Stimulated activated CD8-positive, alpha-beta memory T cell treated with anti-CD3 and anti-CD28 coated beads, Interleukin-15, amount 100 ng/mL, for 48 hours (primary cell): ENCODE data around the gene PLEK2.
"Not testable (repeated sequence)": the region's sequence is repeated elsewhere in the genome, so short reads cannot be mapped to it uniquely, and the experiment has no call there.

Experiments used
- DNase-seq, 2 donors: peaks; one replicate each; pipeline ENCODE4 v3.0.0-alpha.2; 2020; ENCODE audit warnings: low read depth in 2 of 2

Gene PLEK2

DNA sequence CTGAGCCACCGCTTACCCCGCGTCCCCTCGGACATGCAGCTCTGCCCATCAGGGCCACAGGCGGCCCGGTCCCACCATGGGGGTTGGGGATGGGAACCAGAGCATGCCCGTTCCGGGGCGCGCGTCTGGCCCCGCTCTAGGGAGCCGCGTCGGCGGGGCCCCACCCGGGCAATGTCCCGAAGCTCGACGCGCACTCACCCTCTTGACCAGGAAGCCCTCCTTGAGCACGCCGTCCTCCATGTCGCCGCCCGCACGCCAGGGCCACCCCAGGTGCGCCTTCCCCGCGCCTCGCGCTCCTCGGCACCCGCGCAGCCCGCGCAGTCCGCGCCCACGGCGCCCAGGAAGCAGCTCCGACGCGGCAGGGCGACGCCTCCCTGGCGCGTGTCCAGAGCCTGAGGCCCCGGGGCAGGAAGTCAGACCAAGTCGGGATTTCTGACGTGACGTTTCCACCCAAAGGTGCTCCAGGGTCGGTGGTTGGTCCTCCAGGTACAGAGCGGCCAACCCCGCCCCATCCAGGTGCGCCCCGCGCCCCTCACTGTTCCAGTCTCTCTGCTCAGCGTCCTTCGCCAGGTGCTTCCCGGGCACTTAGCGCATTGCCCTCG is at the start of gene PLEK2:
PLEK2 (minus strand) TSS at position 346 of the 602 bp plus-strand sequence; CDS start at position 240, 106 bp downstream.
- peak; percentile 5 for DNase-seq

DNA sequence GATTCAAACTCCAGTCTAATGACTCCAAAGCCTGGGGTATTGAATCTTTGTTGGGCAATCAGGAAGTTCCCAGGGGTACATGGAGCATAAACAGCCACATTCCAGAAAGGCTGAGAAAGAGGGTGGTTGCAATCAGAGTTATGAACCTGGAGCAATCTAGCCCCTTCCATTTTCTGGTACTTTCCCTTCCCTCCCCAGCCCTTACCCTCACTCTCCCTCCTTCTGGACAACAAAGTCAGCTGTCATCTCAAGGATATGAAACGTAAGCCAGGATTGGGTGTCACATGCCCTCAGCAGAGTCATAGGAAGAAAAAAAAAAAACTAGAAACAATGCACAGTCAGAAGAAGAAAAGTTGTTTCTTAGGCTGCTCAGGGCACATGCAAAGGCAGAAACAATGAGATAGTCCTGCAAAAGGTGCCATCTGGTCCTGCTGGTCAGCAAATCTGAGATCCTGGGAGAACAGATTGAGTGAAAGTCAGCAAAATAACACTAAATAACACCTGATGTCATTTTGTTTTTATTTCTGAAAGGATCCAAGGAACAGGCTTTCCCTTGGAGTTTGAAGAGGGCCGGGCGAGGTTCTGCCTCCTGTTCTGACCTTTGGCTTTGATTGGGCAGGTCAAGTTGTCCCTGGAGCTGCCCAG is 49.5 kb upstream of the PLEK2 start:
- no peak for DNase-seq

DNA sequence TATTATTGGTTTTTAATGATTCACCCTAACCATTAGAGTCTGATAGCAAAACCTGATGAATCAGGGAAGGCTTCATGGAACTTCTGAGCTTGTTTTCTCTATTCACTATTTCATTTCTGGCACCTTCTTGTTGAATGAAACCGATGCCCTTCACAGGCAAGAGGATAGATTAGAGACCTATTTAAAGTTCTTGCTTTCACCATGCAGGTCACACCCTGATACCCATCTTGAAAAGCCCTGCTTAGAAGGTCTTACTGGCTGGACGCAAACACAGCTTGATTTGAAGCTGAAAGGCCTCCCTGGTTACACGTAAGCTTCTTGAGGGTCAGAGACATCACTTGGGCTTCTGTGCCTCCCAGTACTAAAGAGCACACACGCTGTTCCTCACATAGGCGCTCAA is 47.4 kb upstream of the PLEK2 start:
- no peak for DNase-seq

GRCh38 chr14:67457782-67458181 is 45.8 kb upstream of the PLEK2 start:
- DNase-seq, result no peak

GRCh38 chr14:67456732-67457131 is 44.8 kb upstream of the PLEK2 start:
- no peak for DNase-seq

DNA sequence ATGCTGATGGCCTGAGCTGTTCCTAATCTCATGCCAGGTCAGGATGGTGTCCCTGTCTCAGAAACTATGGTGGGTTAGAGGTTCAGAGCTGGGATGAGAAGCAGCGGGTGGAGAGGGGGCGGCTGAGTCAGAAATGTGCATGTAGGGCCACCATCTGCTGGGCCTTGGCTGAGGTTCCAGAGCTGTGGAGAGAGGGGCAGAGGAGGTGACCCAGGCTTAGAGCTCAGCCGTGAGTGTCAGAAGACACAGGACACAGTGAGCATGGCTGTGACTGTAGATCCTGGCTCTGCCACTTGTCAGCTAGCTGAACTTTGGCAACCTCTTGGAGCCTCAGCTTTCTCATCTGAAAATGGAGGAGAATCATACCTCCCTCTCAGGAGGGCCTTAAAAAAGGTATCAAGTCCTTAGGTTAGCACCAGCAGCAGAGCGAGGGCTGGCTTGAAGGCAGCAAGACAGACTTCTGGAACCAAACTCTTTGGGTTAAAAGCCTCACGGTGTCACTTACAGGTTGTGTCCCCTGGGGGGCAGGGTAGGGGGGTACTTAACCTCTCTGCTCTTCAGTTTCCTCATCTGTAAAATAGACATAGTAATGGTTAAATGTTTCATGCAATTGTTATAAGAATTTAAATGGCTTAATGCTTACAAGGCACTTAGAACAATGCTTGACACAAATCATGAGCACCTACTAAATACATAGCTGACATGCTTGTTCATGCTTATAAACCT is 41.8 kb upstream of the PLEK2 start:
- DNase-seq, result no peak

GRCh38 chr14:67451667-67452066 is 39.7 kb upstream of the PLEK2 start:
- not testable (repeated sequence) for DNase-seq

- DNase-seq, result no peak
Measured at GRCh38 chr14:67449096-67449495, 37.1 kb upstream of the PLEK2 start.

- no peak for DNase-seq
Measured at GRCh38 chr14:67447033-67447381, 35.0 kb upstream of the PLEK2 start.

DNA sequence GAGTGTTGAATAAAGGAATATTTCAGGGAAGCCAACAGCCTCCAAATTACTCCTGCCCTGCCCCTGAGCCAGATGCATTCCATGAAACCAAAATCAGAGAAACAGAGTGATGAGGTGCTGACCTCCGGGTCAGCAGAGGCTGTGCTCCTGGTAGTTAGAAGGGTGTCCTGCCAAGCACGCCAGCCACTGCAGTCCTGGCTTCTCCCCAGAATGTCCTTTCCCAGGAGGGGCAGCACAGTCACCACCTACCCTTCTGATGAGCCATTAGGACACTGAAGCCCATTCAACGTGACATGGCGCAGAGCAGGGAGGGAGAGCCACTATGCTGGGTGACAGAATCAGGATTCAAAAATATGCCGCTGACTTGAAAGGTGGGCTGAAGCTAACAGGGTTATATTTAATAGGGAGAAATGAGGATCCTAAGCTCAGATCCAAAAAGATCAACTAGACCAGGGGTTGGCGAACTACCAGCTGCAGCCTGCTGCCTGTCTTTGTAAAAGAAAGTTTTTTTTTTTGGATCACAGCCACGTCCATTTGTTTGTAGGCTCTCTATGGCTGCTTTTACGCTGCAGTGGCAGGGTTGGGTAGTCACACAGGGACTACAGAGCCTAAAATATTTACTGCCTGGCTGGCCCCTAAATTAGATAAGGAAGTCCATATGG is 34.5 kb upstream of the PLEK2 start:
- DNase-seq, result no peak

DNA sequence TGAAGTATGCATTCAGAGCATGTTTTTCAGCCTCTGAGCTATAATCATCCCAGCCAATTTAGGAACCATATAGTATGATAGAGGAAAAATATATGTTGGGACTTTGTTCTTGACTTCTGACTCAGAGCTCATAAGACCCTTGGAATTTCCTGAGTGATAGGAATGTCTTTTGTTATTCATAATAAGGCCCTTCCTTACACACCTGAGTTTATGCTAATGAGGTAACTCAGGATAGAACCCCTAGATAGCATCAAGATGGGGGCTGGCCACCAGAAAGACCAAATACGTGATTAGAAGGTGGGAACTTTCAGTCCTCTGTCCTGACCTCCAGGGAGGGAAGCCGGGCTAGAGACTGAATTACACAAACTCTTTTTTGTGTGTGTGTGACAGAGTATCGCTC is 32.4 kb upstream of the PLEK2 start:
- no peak for DNase-seq

DNA sequence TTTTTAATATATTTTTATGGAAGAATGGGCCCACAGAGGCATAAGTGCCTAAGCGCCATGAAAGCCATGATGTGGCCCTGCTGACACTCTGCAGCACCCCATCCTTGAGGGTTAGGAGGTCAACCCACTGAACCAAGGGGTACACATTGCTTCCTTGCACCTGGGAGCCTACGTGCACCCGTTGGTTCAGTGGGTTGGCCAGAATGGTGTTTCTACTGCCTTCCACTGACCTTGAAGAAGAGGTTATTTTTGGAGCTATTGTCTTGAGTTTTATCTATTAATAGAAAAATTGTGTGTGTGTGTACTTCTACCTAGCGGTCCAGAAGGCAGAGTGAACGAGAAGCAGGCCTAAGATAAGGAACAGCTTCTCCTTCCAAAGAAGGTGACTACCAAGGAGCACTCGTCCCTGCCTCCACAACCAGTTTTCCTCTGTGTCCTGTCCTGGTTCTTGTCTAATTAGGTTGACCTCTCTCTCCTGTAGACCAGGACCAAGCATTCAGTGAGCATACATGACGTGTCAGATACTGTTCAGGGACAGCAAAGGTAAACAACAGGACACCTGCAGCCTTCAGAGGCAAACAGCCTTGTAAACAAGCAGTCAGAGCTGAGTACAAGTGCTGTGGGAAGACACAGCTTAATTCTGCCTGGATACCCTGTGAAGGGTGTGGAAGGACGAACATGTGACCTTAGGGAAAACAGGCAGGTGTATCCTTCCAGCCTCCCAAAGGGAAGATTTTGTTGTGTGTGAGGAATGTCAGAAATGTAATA is 30.4 kb upstream of the PLEK2 start:
- no peak for DNase-seq

DNA sequence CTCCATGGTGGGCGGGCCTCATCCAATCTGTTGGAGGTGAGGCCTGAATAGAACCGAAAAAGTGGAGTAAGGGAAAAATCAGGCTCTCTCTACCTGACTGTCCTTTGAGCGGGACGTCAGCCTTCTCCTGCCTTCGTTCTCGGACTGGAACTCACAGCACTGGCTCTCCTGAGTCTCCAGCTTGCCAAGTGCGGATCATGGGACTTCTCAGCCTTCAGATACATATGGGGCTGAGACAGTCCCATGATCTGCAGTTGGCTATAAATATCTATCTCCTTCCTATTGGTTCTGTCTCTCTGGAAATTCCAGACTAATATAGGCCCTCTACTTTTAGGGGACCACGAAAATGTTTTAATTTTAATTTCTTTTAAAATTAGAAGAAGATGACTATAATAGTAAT is 29.7 kb upstream of the PLEK2 start:
- DNase-seq, result no peak

DNA sequence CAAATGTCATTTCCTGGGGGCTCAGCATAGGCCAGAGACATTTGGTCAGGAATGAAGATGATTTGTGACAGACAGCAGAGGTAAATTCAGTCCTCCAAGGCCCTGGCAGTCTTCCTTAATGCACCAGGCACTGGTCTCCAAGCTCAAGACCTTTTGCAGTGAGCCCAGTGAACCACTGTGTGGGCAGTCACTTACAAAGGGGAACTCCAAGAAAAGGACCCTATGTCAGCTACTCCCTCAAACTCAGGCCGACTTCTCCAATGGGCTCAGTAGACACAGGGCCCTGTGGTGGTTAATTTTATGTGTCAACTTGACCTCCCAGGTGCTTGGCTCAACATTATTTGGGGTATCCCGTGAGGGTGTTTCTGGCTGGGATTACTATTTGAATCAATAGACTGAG is 29.3 kb upstream of the PLEK2 start:
- DNase-seq, result no peak

DNA sequence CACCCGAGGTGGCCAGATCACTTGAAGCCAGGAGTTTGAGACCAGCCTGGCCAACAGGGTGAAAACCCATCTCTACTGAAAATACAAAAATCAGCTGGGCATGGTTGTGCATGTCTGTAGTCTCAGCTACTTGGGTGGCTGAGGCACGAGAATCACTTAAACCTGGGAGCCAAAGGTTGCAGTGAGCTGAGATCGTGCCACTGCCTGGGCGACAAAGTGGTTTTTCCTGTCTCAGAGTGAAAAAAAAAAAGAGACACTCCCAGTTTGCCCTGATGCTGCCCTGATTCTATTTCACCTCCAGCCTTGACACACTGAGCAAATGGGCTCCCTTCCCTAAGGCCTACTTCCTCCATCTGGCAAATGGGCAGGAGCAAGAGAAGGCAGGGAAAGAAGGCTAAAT is 28.5 kb upstream of the PLEK2 start:
- DNase-seq, result no peak

GRCh38 chr14:67438969-67439368 is 27.0 kb upstream of the PLEK2 start:
- DNase-seq, result no peak

- DNase-seq, result no peak
Measured at GRCh38 chr14:67436006-67436866, 24.3 kb upstream of the PLEK2 start.

DNA sequence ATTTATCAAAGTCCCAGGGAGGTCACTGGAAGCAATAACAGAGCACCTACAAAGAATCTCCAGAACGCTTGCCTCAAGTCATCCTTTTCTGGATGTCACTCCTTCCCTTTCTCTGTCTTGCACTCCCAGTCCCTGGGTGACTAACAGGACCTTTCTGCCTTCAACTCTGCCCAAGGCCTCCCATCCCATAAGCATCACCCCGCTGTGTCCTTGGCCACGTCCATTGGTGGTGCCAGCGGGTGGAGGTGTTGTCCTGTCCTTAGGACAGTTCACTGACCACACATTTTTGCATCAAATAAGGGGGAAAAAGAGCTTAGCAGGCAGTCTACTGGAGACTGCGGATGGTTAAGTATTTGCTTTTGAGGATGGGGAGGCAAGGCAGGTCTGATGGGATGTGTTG is 23.6 kb upstream of the PLEK2 start:
- DNase-seq, result no peak

GRCh38 chr14:67432050-67432564 is 20.1 kb upstream of the PLEK2 start:
- no peak for DNase-seq

- DNase-seq, result no peak
Measured at GRCh38 chr14:67429510-67430205, 17.7 kb upstream of the PLEK2 start.
